OCI-LY1 (cell line): ENCODE data around the gene KHDC4.

Experiments
- H2AFZ ChIP-seq: fragments of 200-600 bp; sonication (generic), shearing (Covaris generic); 2 replicates; pipeline ENCODE4 v1.6.0; 2014; ENCODE audit warnings: antibody characterized with exemption, mild to moderate bottlenecking, low read length
- H3F3A ChIP-seq: fragments of 200-600 bp; sonication (generic), shearing (Covaris generic); 2 replicates; pipeline ENCODE4 v1.6.0; 2014; ENCODE audit warnings: mild to moderate bottlenecking, antibody characterized with exemption, low read length, moderate library complexity; ENCODE audit not compliant: insufficient read depth
- H3K27ac ChIP-seq: fragments of 200-600 bp; sonication (generic); 2 replicates; pipeline ENCODE4 v1.5.1; 2014; ENCODE audit warnings: low read length, mixed run types, mild to moderate bottlenecking, low read depth; ENCODE audit not compliant: poor library complexity, severe bottlenecking
- H3K27me3 ChIP-seq: fragments of 200-600 bp; sonication (generic); 2 replicates; pipeline ENCODE4 v1.6.0; 2014; ENCODE audit warnings: antibody characterized with exemption, mild to moderate bottlenecking, low read length, moderate library complexity; ENCODE audit not compliant: insufficient read depth
- H3K36me3 ChIP-seq: fragments of 200-600 bp; sonication (generic); 2 replicates; pipeline ENCODE4 v1.6.1; 2014; ENCODE audit warnings: mild to moderate bottlenecking, antibody characterized with exemption, low read length, moderate library complexity, mixed read lengths; ENCODE audit not compliant: insufficient read depth
- H3K4me1 ChIP-seq: fragments of 200-600 bp; sonication (generic); 2 replicates; pipeline ENCODE4 v1.5.1; 2014; ENCODE audit warnings: mild to moderate bottlenecking, low read length, moderate library complexity; ENCODE audit not compliant: insufficient read depth, severe bottlenecking
- H3K4me2 ChIP-seq: fragments of 200-600 bp; sonication (generic), shearing (Covaris generic); 2 replicates; pipeline ENCODE4 v1.6.1; 2014; ENCODE audit warnings: low read length
- H3K4me3 ChIP-seq: fragments of 200-600 bp; sonication (generic); 2 replicates; pipeline ENCODE4 v1.5.1; 2014; ENCODE audit warnings: low read length, low read depth, mild to moderate bottlenecking, mixed read lengths; ENCODE audit not compliant: poor library complexity, severe bottlenecking
- H3K79me2 ChIP-seq: fragments of 200-600 bp; shearing (Covaris generic); 2 replicates; pipeline ENCODE4 v1.6.1; 2016; ENCODE audit warnings: mixed run types, low read length, mixed read lengths; ENCODE audit not compliant: insufficient read depth
- H3K9ac ChIP-seq: fragments of 200-600 bp; sonication (generic), shearing (Covaris generic); 2 replicates; pipeline ENCODE4 v1.6.1; 2014; ENCODE audit warnings: mild to moderate bottlenecking, low read length, mixed read lengths
- H3K9me2 ChIP-seq: fragments of 200-600 bp; sonication (generic), shearing (Covaris generic); 2 replicates; pipeline ENCODE4 v1.6.1; 2014; ENCODE audit warnings: low read depth, mild to moderate bottlenecking, low read length, mixed read lengths
- H3K9me3 ChIP-seq: fragments of 200-600 bp; shearing (Covaris generic); 2 replicates; pipeline ENCODE4 v1.6.1; 2014; ENCODE audit warnings: low read length, mixed read lengths
- H4K20me1 ChIP-seq: fragments of 200-600 bp; sonication (generic), shearing (Covaris generic); 2 replicates; pipeline ENCODE4 v1.6.0; 2016; ENCODE audit warnings: mild to moderate bottlenecking, low read length; ENCODE audit not compliant: insufficient read depth
- CTCF ChIP-seq: fragments of 200-600 bp; sonication (generic), shearing (Covaris generic); IDR thresholded peaks from 2 replicates; pipeline ENCODE4 v1.5.1; 2017; ENCODE audit warnings: mild to moderate bottlenecking, antibody characterized with exemption, low read length, moderate library complexity, mixed read lengths
- EZH2 ChIP-seq: fragments of 200-600 bp; sonication (generic), shearing (Covaris generic); IDR thresholded peaks from 2 replicates; pipeline ENCODE4 v1.8.0; 2017; ENCODE audit warnings: borderline replicate concordance, mixed run types, mild to moderate bottlenecking, antibody characterized with exemption, low read length, moderate library complexity, mixed read lengths

KHDC4 gene

GRCh38 chr1:155934936-155935590, 850 bp upstream of the KHDC4 start:
- Histone ChIP-seq H3K9me3 (no peaks in the 10 kb centered on the region), H3K4me2 (peak overlapping the region; percentile 78), H3K27me3 (no peaks in the 10 kb centered on the region), H3K79me2 (peaks cover 34% of the 10 kb centered on the region), H3F3A (peaks cover 5% of the 10 kb centered on the region; the same call in 1 of the 2 replicates), H3K36me3 (peaks cover 41% of the 10 kb centered on the region), H3K9me2 (no peaks in the 10 kb centered on the region), H3K4me3 (peak overlapping the region; percentile 90), H2AFZ (peak overlapping the region; percentile 56; the same call in 1 of the 2 replicates), H3K9ac (peak overlapping the region; percentile 75), H3K4me1 (peaks cover 50% of the 10 kb centered on the region), H4K20me1 (no peaks in the 10 kb centered on the region), H3K27ac (peak overlapping the region; percentile 79)
- TF ChIP-seq CTCF (no peak), EZH2 (no peak)

- Histone ChIP-seq H3K4me1 (peaks cover 45% of the 10 kb centered on the region), H3K27ac (peak overlapping the region; percentile 61), H4K20me1 (no peaks in the 10 kb centered on the region), H2AFZ (no peak overlapping the region), H3K27me3 (no peaks in the 10 kb centered on the region), H3K4me3 (peak overlapping the region; percentile 90), H3K4me2 (peak overlapping the region; percentile 76), H3K36me3 (peaks cover 53% of the 10 kb centered on the region), H3K9me3 (no peaks in the 10 kb centered on the region), H3K9me2 (no peaks in the 10 kb centered on the region), H3K79me2 (peaks cover 34% of the 10 kb centered on the region), H3K9ac (peak overlapping the region; percentile 95), H3F3A (peaks cover 5% of the 10 kb centered on the region; the same call in 1 of the 2 replicates)
- TF ChIP-seq EZH2 (no peak), CTCF (no peak)
Measured at GRCh38 chr1:155933591-155934096, 569 bp downstream of the KHDC4 start.

DNA sequence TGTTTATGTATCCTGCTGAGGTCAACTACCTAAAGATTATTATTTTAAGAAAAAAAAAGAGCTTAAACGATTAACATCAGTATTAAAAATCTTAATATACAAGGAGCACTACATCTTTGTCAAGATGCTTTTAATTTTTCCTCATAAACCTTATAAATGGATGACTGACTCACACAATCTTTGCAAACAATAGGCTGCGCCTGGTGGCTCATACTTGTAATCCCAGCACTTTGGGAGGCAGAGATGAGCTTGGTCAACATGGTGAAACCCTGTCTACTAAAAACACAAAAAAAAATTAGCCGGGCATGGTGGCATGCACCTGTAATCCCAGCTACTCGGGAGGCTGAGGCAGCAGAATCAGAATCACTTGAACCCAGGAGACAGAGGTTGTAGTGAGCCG, 1.7 kb downstream of the KHDC4 start:
- Histone ChIP-seq H3K9ac (peak overlapping the region; percentile 95), H2AFZ (no peak overlapping the region), H3K36me3 (peaks cover 65% of the 10 kb centered on the region), H3K4me2 (peak overlapping the region; percentile 76), H3K4me3 (peak overlapping the region; percentile 90), H3K9me2 (no peaks in the 10 kb centered on the region), H4K20me1 (no peaks in the 10 kb centered on the region), H3K9me3 (no peaks in the 10 kb centered on the region), H3K27me3 (no peaks in the 10 kb centered on the region), H3K4me1 (peaks cover 41% of the 10 kb centered on the region), H3K79me2 (peaks cover 34% of the 10 kb centered on the region), H3K27ac (no peak overlapping the region), H3F3A (peaks cover 5% of the 10 kb centered on the region; the same call in 1 of the 2 replicates)
- TF ChIP-seq EZH2 (no peak), CTCF (no peak)
